A673 (cell line): ENCODE measurements around the gene ACIN1. TPM values are rescaled to one million over a fixed set of nuclear protein-coding genes. Genes with fewer than 3 reads are reported as not detected.

Experiments
- BruUV-seq: library from RNA; stranded (reverse); fragments of 400-500 nt; replicated peaks from 2 replicates; lab custom pipeline; 2021; lab: Mats Ljungman, UMichigan
- CTCF ChIA-PET: fragments of 300-600 bp; sonication (Branson Sonifier 250); formaldehyde crosslinking; loops from one replicate; lab custom pipeline; 2022; ENCODE audit warnings: antibody characterized with exemption; lab: Charles Lee
- POLR2A ChIA-PET: fragments of 300-600 bp; sonication (Branson Sonifier 250); formaldehyde crosslinking; loops from one replicate; lab custom pipeline; 2022; ENCODE audit warnings: antibody characterized with exemption; ENCODE audit not compliant: low non-redundant PET; lab: Charles Lee
- DNase-seq: peaks from one replicate; pipeline ENCODE4 v3.0.0-alpha.2; 2015; ENCODE audit warnings: low spot score
- H3K27ac ChIP-seq: fragments of 200-600 bp; sonication (generic); 2 replicates; pipeline ENCODE4 v1.5.1; 2016; ENCODE audit warnings: mixed run types, low read depth, mild to moderate bottlenecking, mixed read lengths, antibody characterized with exemption, low read length; ENCODE audit not compliant: poor library complexity, severe bottlenecking
- H3K27me3 ChIP-seq: fragments of 200-600 bp; sonication (generic); replicated peaks from 2 replicates; pipeline ENCODE4 v1.6.1; 2017; ENCODE audit warnings: mixed run types, low read depth, mild to moderate bottlenecking, mixed read lengths, antibody characterized with exemption, low read length; ENCODE audit not compliant: insufficient read depth, poor library complexity
- H3K36me3 ChIP-seq: fragments of 200-600 bp; sonication (generic); 2 replicates; pipeline ENCODE4 v1.6.1; 2016; ENCODE audit warnings: mixed run types, mild to moderate bottlenecking, mixed read lengths, antibody characterized with exemption, low read length; ENCODE audit not compliant: insufficient read depth, poor library complexity, severe bottlenecking
- H3K4me1 ChIP-seq: fragments of 200-600 bp; sonication (generic); 2 replicates; pipeline ENCODE4 v1.6.1; 2017; ENCODE audit warnings: mixed run types, mild to moderate bottlenecking, mixed read lengths, antibody characterized with exemption, low read length; ENCODE audit not compliant: insufficient read depth, poor library complexity, severe bottlenecking
- H3K4me3 ChIP-seq: fragments of 200-600 bp; sonication (generic); 2 replicates; pipeline ENCODE4 v1.5.1; 2016; ENCODE audit warnings: low read depth, mixed run types, mild to moderate bottlenecking, mixed read lengths, low read length; ENCODE audit not compliant: poor library complexity, severe bottlenecking
- H3K9me3 ChIP-seq: fragments of 200-600 bp; sonication (generic); 2 replicates; pipeline ENCODE4 v1.6.1; 2016; ENCODE audit warnings: mixed run types, low read depth, mild to moderate bottlenecking, mixed read lengths, antibody characterized with exemption, low read length; ENCODE audit not compliant: poor library complexity, severe bottlenecking
- CTCF ChIP-seq: fragments of 300-800, 200-600 bp; sonication (generic); conservative IDR thresholded peaks from 2 replicates; pipeline ENCODE4 v1.5.1; 2017; ENCODE audit warnings: low read depth, mild to moderate bottlenecking, antibody characterized with exemption, low read length, moderate library complexity, mixed read lengths
- EZH2 ChIP-seq: fragments of 200-600 bp; sonication (generic); IDR thresholded peaks from 2 replicates; pipeline ENCODE4 v1.6.1; 2017; ENCODE audit warnings: borderline replicate concordance, low read depth, mild to moderate bottlenecking, mixed read lengths, antibody characterized with exemption, low read length; ENCODE audit not compliant: poor library complexity, severe bottlenecking
- intact Hi-C: fragments of 100-400 bp; cut with micrococcal nuclease; formaldehyde crosslinking; loops from one replicate; pipeline ENCODE4 v1.10.0; 2022; ENCODE audit not compliant: unreplicated experiment
- total RNA-seq: library from RNA; stranded (reverse); gene quantifications from 2 replicates; pipeline ENCODE4 v1.2.3, GENCODE V29; 2021

Gene ACIN1
- total RNA-seq, 1 experiment from 2014 or later: 339 TPM

DNA sequence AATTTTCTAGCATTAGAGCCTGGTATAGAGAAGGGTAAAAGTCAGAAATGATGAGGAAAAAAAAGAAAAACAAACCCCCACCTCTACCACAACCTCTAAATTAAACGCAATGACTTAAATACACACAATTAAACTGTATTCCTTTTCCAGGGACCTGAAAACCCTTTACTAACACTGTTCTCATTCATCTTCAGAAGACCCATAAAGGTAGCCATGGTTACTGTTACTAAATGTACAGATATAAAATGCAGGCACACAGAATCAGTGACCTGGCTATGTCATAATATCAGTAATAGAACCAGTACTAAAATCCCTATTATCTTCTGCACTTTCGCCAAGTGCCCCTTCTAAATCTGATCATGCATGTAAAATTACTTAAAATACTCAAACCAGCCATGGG is 1.4 kb downstream of the ACIN1 start:
- ChIA-PET POLR2A (no interaction called here), CTCF (no interaction called here)
- peak overlapping the region; percentile 94 for H3K27ac ChIP-seq
- peaks cover 18% of the 10 kb centered on the region for H3K4me1 ChIP-seq
- no peak for DNase-seq
- TF ChIP-seq CTCF: no peak
- no peak for TF ChIP-seq EZH2
- H3K36me3 ChIP-seq: peaks cover 61% of the 10 kb centered on the region
- H3K4me3 ChIP-seq: peak overlapping the region; percentile 64
- no TSS peak for BruUV-seq
- no peaks in the 10 kb centered on the region for H3K9me3 ChIP-seq
- intact Hi-C loops: no loop called here
- H3K27me3 ChIP-seq: no peaks in the 10 kb centered on the region

DNA sequence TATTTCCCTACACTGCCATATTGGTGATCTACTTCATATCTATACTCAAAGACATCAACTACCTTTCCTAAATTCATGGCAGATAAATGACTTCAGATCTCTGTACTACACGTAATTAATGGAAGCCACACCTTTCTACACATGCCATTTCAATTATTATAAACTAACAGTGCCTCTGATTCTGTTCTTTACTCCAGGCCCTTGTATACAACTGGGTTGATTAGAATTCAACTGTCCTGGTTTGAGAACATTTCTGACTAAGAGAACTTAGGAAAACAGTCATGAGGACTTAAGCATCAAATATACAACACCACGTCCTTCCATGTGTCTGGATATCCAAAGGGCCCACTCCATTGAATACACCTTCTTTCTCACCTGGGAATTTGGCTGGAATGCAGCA is 1.8 kb downstream of the ACIN1 start:
- Histone ChIP-seq H3K36me3 (peaks cover 61% of the 10 kb centered on the region), H3K27me3 (no peaks in the 10 kb centered on the region), H3K4me1 (peaks cover 18% of the 10 kb centered on the region), H3K4me3 (no peak overlapping the region), H3K27ac (no peak overlapping the region), H3K9me3 (no peaks in the 10 kb centered on the region)
- TF ChIP-seq EZH2: no peak
- TF ChIP-seq CTCF: no peak
- ChIA-PET CTCF (no interaction called here), POLR2A (no interaction called here)
- intact Hi-C loops: no loop called here
- BruUV-seq: no TSS peak
- no peak for DNase-seq

GRCh38 chr14:23091294-23092225 is 3.4 kb downstream of the ACIN1 start:
- Histone ChIP-seq H3K9me3 (no peaks in the 10 kb centered on the region), H3K4me1 (peaks cover 13% of the 10 kb centered on the region), H3K27me3 (no peaks in the 10 kb centered on the region), H3K36me3 (peaks cover 69% of the 10 kb centered on the region), H3K4me3 (no peak overlapping the region), H3K27ac (no peak overlapping the region)
- intact Hi-C loops: no loop called here
- no peak for TF ChIP-seq EZH2
- TF ChIP-seq CTCF: no peak
- DNase-seq: no peak
- POLR2A ChIA-PET: no interaction called here
- CTCF ChIA-PET: interaction anchor here (0.5 kb wide), 1 partner anchor 125 kb away, joined by 3 read pairs; no protein-coding TSS in a partner anchor
- BruUV-seq: no TSS peak
